IMR-90 (cell line): ENCODE measurements around the gene CCDC167. TPM values are rescaled to one million over a fixed set of nuclear protein-coding genes. Genes with fewer than 3 reads are reported as not detected.

ENCODE experiments used
- ATAC-seq: fragments of 200-7000 bp; cut with Tn5 transposase; 2 replicates; pipeline ENCODE4 v1.9.1; 2020; ENCODE audit warnings: low read depth, mild to moderate bottlenecking, moderate library complexity
- BruUV-seq: library from RNA; stranded (reverse); fragments of 400-500 nt; replicated peaks from 2 replicates; lab custom pipeline; 2021; lab: Mats Ljungman, UMichigan
- CTCF ChIA-PET: fragments of 300-600 bp; formaldehyde crosslinking; extraction: SDS; loops from one replicate; lab custom pipeline; 2021; ENCODE audit warnings: antibody characterized with exemption; lab: Yijun Ruan, JAX
- POLR2A ChIA-PET: fragments of 300-600 bp; sonication (Branson Sonifier 250); formaldehyde crosslinking; loops from one replicate; lab custom pipeline; 2022; ENCODE audit warnings: antibody characterized with exemption; ENCODE audit not compliant: unreplicated experiment; lab: Charles Lee
- DNase-seq: peaks from one replicate; pipeline ENCODE4 v3.0.0; 2013
- H2AFZ ChIP-seq: replicated peaks from 2 replicates; pipeline ENCODE3; 2013; ENCODE audit warnings: low read length, mild to moderate bottlenecking; ENCODE audit not compliant: poor library complexity
- H2AK5ac ChIP-seq: 2 replicates; pipeline ENCODE4 v1.6.1; 2013; ENCODE audit warnings: low read depth, low read length, inconsistent platforms
- H2AK9ac ChIP-seq: replicated peaks from 2 replicates; pipeline ENCODE3; 2013; ENCODE audit warnings: mild to moderate bottlenecking, low read depth, low read length, moderate library complexity; ENCODE audit not compliant: poor library complexity
- H2BK120ac ChIP-seq: 2 replicates; pipeline ENCODE4 v1.6.1; 2013; ENCODE audit warnings: low read depth, low read length, inconsistent platforms
- H2BK15ac ChIP-seq: 3 replicates; pipeline ENCODE4 v1.6.1; 2013; ENCODE audit warnings: low read depth, low read length, inconsistent platforms
- H2BK20ac ChIP-seq: 2 replicates; pipeline ENCODE4 v1.6.1; 2013; ENCODE audit warnings: low read depth, mild to moderate bottlenecking, inconsistent platforms, low read length, moderate library complexity
- H2BK5ac ChIP-seq: 2 replicates; pipeline ENCODE4 v1.6.1; 2013; ENCODE audit warnings: mild to moderate bottlenecking, low read depth, low read length, inconsistent platforms; ENCODE audit not compliant: poor library complexity, severe bottlenecking
- H3K14ac ChIP-seq: replicated peaks from 2 replicates; pipeline ENCODE4 v1.6.1; 2013; ENCODE audit warnings: low read depth, low read length, inconsistent platforms
- H3K18ac ChIP-seq: 2 replicates; pipeline ENCODE4 v1.6.1; 2013; ENCODE audit warnings: low read depth, low read length, control low read depth
- H3K23ac ChIP-seq: 2 replicates; pipeline ENCODE4 v1.6.1; 2013; ENCODE audit warnings: low read depth, low read length, inconsistent platforms
- H3K27ac ChIP-seq: 2 replicates; pipeline ENCODE4 v1.5.1; 2013; ENCODE audit warnings: mild to moderate bottlenecking, control low read depth, low read length; ENCODE audit not compliant: insufficient read depth
- H3K27me3 ChIP-seq: 2 replicates; pipeline ENCODE4 v1.6.1; 2013; ENCODE audit warnings: low read length; ENCODE audit not compliant: control insufficient read depth, insufficient read depth
- H3K36me3 ChIP-seq: 2 replicates; pipeline ENCODE4 v1.6.1; 2013; ENCODE audit warnings: low read length, mixed read lengths; ENCODE audit not compliant: control insufficient read depth, insufficient read depth
- H3K4ac ChIP-seq: 2 replicates; pipeline ENCODE4 v1.6.1; 2013; ENCODE audit warnings: low read depth, low read length, inconsistent platforms
- H3K4me1 ChIP-seq: 2 replicates; pipeline ENCODE4 v1.6.1; 2013; ENCODE audit warnings: low read length, mixed read lengths; ENCODE audit not compliant: control insufficient read depth, insufficient read depth
- H3K4me2 ChIP-seq: 2 replicates; pipeline ENCODE4 v1.6.1; 2013; ENCODE audit warnings: low read depth, mild to moderate bottlenecking, control low read depth, low read length, moderate library complexity
- H3K4me3 ChIP-seq: 2 replicates; pipeline ENCODE4 v1.5.1; 2013; ENCODE audit warnings: low read depth, mild to moderate bottlenecking, control low read depth, low read length, moderate library complexity; ENCODE audit not compliant: insufficient read depth
- H3K56ac ChIP-seq: 2 replicates; pipeline ENCODE4 v1.6.1; 2013; ENCODE audit warnings: low read length, inconsistent platforms; ENCODE audit not compliant: insufficient read depth; ENCODE audit errors: extremely low read depth
- H3K79me1 ChIP-seq, 2 experiments: 2 replicates each; pipeline ENCODE4 v1.6.1; 2013; ENCODE audit warnings: low read length in 2 of 2, inconsistent platforms in 1 of 2, low read depth in 1 of 2
- H3K9ac ChIP-seq: 2 replicates; pipeline ENCODE4 v1.6.1; 2013; ENCODE audit warnings: low read depth, low read length, control low read depth
- H3K9me1 ChIP-seq: 2 replicates; pipeline ENCODE4 v1.6.1; 2013; ENCODE audit warnings: low read length, inconsistent platforms; ENCODE audit not compliant: insufficient read depth
- H3K9me3 ChIP-seq: 2 replicates; pipeline ENCODE4 v1.6.1; 2013; ENCODE audit warnings: low read length; ENCODE audit not compliant: control insufficient read depth, insufficient read depth
- H4K20me1 ChIP-seq: 2 replicates; pipeline ENCODE4 v1.6.1; 2013; ENCODE audit warnings: low read length, inconsistent platforms; ENCODE audit not compliant: insufficient read depth
- H4K5ac ChIP-seq: 2 replicates; pipeline ENCODE4 v1.6.1; 2013; ENCODE audit warnings: mild to moderate bottlenecking, low read depth, low read length, control low read depth
- H4K8ac ChIP-seq, 2 experiments: 2 replicates each; pipeline ENCODE4 v1.6.1; 2013; ENCODE audit warnings: low read depth in 2 of 2, low read length in 2 of 2, control low read depth in 1 of 2, inconsistent platforms in 1 of 2
- H4K91ac ChIP-seq: 2 replicates; pipeline ENCODE4 v1.6.1; 2013; ENCODE audit warnings: low read depth, low read length, inconsistent platforms; ENCODE audit not compliant: insufficient read depth
- BHLHE40 ChIP-seq: fragments of 150-350 bp; IDR thresholded peaks from 2 replicates; pipeline ENCODE4 v1.6.1; 2016; ENCODE audit warnings: mild to moderate bottlenecking, low read depth, low read length
- CEBPB ChIP-seq: IDR thresholded peaks from 2 replicates; pipeline ENCODE4 v1.6.1; 2012; ENCODE audit warnings: low read depth, low read length, improper control_type of control experiment
- CHD1 ChIP-seq: IDR thresholded peaks from 2 replicates; pipeline ENCODE4 v1.6.1; 2012; ENCODE audit warnings: low read depth, low read length, improper control_type of control experiment
- ELK1 ChIP-seq: fragments of 150-350 bp; IDR thresholded peaks from 2 replicates; pipeline ENCODE4 v1.6.1; 2016; ENCODE audit warnings: low read depth, mild to moderate bottlenecking, low read length, moderate library complexity, borderline replicate concordance
- FOS ChIP-seq: fragments of 150-350 bp; IDR thresholded peaks from 2 replicates; pipeline ENCODE4 v1.6.1; 2016; ENCODE audit warnings: low read depth, low read length
- MAZ ChIP-seq: IDR thresholded peaks from 2 replicates; pipeline ENCODE4 v1.6.1; 2012; ENCODE audit warnings: low read depth, mild to moderate bottlenecking, low read length, improper control_type of control experiment, moderate library complexity, borderline replicate concordance
- MXI1 ChIP-seq: IDR thresholded peaks from 2 replicates; pipeline ENCODE4 v1.6.1; 2012; ENCODE audit warnings: low read depth, mild to moderate bottlenecking, low read length, moderate library complexity, borderline replicate concordance
- POLR2A ChIP-seq: IDR thresholded peaks from 2 replicates; pipeline ENCODE4 v1.6.1; 2012; ENCODE audit warnings: mild to moderate bottlenecking, low read depth, low read length
- RAD21 ChIP-seq: IDR thresholded peaks from 2 replicates; pipeline ENCODE4 v1.6.1; 2012; ENCODE audit warnings: low read length, improper control_type of control experiment
- RCOR1 ChIP-seq: IDR thresholded peaks from 2 replicates; pipeline ENCODE4 v1.6.1; 2012; ENCODE audit warnings: mild to moderate bottlenecking, low read length, improper control_type of control experiment; ENCODE audit not compliant: insufficient replicate concordance
- RFX5 ChIP-seq: IDR thresholded peaks from 2 replicates; pipeline ENCODE4 v1.8.0; 2012; ENCODE audit warnings: low read depth, mild to moderate bottlenecking, low read length, moderate library complexity
- SMC3 ChIP-seq: fragments of 150-350 bp; IDR thresholded peaks from 2 replicates; pipeline ENCODE4 v1.6.1; 2016; ENCODE audit warnings: low read depth, mild to moderate bottlenecking, antibody characterized with exemption, low read length, moderate library complexity
- USF2 ChIP-seq: fragments of 150-350 bp; IDR thresholded peaks from 2 replicates; pipeline ENCODE4 v1.6.1; 2017; ENCODE audit warnings: mild to moderate bottlenecking, antibody characterized with exemption, low read length, low read depth
- WGBS, 2 experiments: methylation state at CpG; one replicate each; pipeline versions ENCODE4 v1.1.5 to v1.1.7; 2013; ENCODE audit warnings: missing lambda C conversion rate in 2 of 2; ENCODE audit not compliant: insufficient read length in 1 of 2; ENCODE audit errors: extremely low coverage in 2 of 2; 5-methylcytosine and 5-hydroxymethylcytosine counted together
- dilution Hi-C: fragments of 300-500 bp; cut with HindIII; formaldehyde crosslinking; loops from one replicate; pipeline ENCODE4 v1.14.3; 2018; ENCODE audit warnings: low sequenced_read_pairs; ENCODE audit not compliant: unreplicated experiment
- in situ Hi-C: fragments of 300-500 bp; cut with MboI; formaldehyde crosslinking; loops from 3 replicates; pipeline ENCODE4 v1.14.3; 2019; ENCODE audit warnings: low sequenced_read_pairs, inconsistent platforms, mixed read lengths
- intact Hi-C: fragments of 100-400 bp; cut with micrococcal nuclease; formaldehyde crosslinking; loops from 2 replicates; pipeline ENCODE4 v1.10.0; 2022
- polyA plus RNA-seq, 3 experiments: library from polyadenylated mRNA; depleted of rRNA; stranded (reverse); fragments of >200 nt; gene quantifications; 2 replicates each; pipeline ENCODE4 v1.2.3, GENCODE V29; 2012; ENCODE audit warnings: low replicate concordance in 1 of 3
- total RNA-seq: library from RNA; depleted of rRNA; stranded (reverse); fragments of >200 nt; gene quantifications from 2 replicates; pipeline ENCODE4 v1.2.3, GENCODE V29; 2012

CCDC167 gene
- total and polyA plus RNA-seq, 2 of the 4 experiments (the other 2 are of a cell fraction) = 35.8 to 96.8 TPM

- DNase-seq = no peak
- Histone ChIP-seq H3K79me1 (no peaks in the 10 kb centered on the region), H3K4me1 (no peaks in the 10 kb centered on the region), H3K4me2 (no peak overlapping the region), H3K18ac (no peak overlapping the region), H2BK15ac (no peak overlapping the region), H3K14ac (no peak overlapping the region), H3K9ac (no peak overlapping the region), H3K27me3 (peaks cover 55% of the 10 kb centered on the region), H3K4me3 (no peak overlapping the region), H4K5ac (no peak overlapping the region), H4K20me1 (no peaks in the 10 kb centered on the region), H3K23ac (no peak overlapping the region), H2BK120ac (no peak overlapping the region), H3K4ac (no peak overlapping the region), H3K36me3 (no peaks in the 10 kb centered on the region), H2AK9ac (no peak overlapping the region), H2AFZ (no peak overlapping the region), H2BK5ac (no peak overlapping the region), H3K56ac (no peak overlapping the region), H4K8ac (no peak overlapping the region), H2AK5ac (no peak overlapping the region), H4K91ac (no peak overlapping the region), H3K9me1 (no peaks in the 10 kb centered on the region), H3K27ac (no peak overlapping the region), H2BK20ac (no peak overlapping the region), H3K9me3 (no peaks in the 10 kb centered on the region)
- no TSS peak for BruUV-seq
- in situ Hi-C loops = no loop called here
- ChIA-PET CTCF (no interaction called here), POLR2A (no interaction called here)
- no peak for ATAC-seq
- TF ChIP-seq USF2 (no peak), MAZ (no peak), SMC3 (no peak), ELK1 (no peak), FOS (no peak), RCOR1 (no peak), RFX5 (no peak), CEBPB (no peak), RAD21 (no peak), MXI1 (no peak), BHLHE40 (no peak), POLR2A (no peak), CHD1 (no peak)
- WGBS, 2 experiments = 76% methylated on average over 3 of the region's 4 CpGs; no CpG with 5 or more reads in 1 of the 2 experiments
- intact Hi-C loops = no loop called here
- dilution Hi-C loops = no loop called here
These were observed 6.8 kb upstream of the CCDC167 start for GRCh38 chr6:37506479-37506878.
